22Rv1 (cell line): Measurements from ENCODE around the gene TMTC2.

ENCODE experiments used
- CTCF ChIP-seq: fragments of 450-650 bp; IDR thresholded peaks from 2 replicates; pipeline ENCODE4 v1.5.1; 2017; ENCODE audit warnings: mild to moderate bottlenecking
- ZFX ChIP-seq: fragments of 450-650 bp; IDR thresholded peaks from 2 replicates; pipeline ENCODE4 v1.6.1; 2017; ENCODE audit warnings: antibody characterized with exemption, borderline replicate concordance

- TF ChIP-seq CTCF (no peak), ZFX (no peak)
These were observed 420.2 kb downstream of the TMTC2 start for GRCh38 chr12:83106873-83107272.
